GM13977 (cell line): Measurements from ENCODE around the gene MYBPH.

Experiments
- DNase-seq: peaks from one replicate; pipeline ENCODE4 v3.0.0; 2012; ENCODE audit warnings: low spot score
- CTCF ChIP-seq: IDR thresholded peaks from 2 replicates; pipeline ENCODE4 v1.5.1; 2012; ENCODE audit warnings: mild to moderate bottlenecking, control low read depth; ENCODE audit not compliant: insufficient read depth; ENCODE audit errors: extremely low read depth, missing control alignments
- in situ Hi-C: fragments of 300-500 bp; cut with MboI; formaldehyde crosslinking; loops from one replicate; pipeline ENCODE4 v1.12.0; 2022; ENCODE audit warnings: low sequenced_read_pairs, low pct_unique_long_range_greater_than_20kb, mixed read lengths, inconsistent platforms; ENCODE audit not compliant: unreplicated experiment

MYBPH gene

GRCh38 chr1:203178083-203178482 is 2.5 kb upstream of the MYBPH start:
- in situ Hi-C loops = no loop called here
- no peak for DNase-seq
- TF ChIP-seq CTCF = no peak

GRCh38 chr1:203177470-203178039 is 1.9 kb upstream of the MYBPH start:
- in situ Hi-C loops = no loop called here
- TF ChIP-seq CTCF = no peak
- no peak for DNase-seq

DNA sequence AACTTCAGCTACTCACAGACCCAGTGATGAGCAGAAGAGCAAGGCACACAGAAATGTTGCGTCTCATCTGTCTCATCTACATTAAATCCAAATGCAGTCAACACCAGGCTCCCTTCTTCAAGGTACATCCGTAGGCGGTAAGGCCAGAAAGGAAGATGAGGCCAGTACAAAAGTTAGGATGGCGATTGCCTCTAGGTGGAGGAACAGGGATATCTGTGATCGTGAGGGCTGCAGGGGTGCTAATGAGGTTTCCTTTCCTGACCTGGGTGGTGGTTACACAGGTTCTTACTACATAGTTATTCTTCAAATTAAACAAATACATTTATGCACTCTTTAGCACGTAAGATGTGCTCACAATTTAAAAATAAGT is 1.4 kb upstream of the MYBPH start:
- no peak for TF ChIP-seq CTCF
- in situ Hi-C loops = no loop called here
- DNase-seq = no peak

GRCh38 chr1:203176273-203177035 is 828 bp upstream of the MYBPH start:
- TF ChIP-seq CTCF = no peak
- in situ Hi-C loops = no loop called here
- DNase-seq = no peak

DNA sequence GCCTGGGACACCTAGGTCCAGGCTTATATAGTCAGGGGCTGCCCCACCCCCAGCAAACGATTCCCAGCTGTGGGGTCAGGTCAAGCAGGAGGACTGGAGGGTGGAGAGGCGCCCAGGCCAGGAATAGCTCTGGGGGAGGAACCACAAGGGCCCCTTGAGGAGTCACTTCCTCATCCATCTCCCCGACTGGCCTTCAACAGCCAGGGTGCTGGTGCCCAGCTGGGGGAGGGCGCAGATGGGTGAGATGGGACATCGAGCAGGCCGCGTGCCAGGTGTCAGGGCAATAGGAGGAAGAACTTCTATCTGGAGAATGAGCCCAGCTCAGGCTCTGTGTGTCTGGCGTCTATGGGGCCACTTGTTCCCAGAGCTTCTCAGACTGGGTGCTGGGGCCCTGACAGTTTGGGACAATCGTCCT is 208 bp upstream of the MYBPH start:
- in situ Hi-C loops = no loop called here
- no peak for DNase-seq
- no peak for TF ChIP-seq CTCF

DNA sequence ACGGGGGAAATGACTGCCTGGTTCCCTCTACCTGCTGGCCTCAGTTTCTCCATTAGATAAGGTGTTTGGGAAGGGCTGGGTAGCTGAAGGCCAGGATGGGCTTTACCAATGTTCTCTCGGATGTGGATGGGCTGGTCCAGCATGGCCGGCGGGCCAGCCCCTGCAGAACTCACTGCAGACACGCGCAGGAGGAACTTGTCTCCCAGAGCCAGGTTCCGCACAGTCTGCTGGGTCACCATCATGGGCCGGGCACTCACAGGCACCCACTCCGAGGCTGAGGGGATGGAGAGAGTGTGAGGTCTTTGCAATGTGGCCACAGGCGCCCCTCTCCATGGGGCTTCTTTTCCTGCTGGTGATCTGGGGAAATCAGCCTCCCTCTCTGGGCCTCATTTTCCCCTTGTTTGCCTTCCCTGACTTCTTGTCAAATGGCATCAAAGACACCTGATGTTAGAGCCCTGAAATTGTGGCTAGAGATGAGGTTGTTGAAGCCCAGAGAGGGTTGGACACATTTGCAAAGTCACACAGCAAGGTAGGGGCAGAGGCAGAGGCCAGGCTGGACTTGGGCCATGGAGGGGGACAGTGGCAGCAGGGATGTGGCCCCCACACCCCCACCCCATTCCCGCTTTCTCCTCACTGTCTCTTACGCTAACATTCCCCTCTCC is 1.2 kb downstream of the MYBPH start:
- no peak for TF ChIP-seq CTCF
- no peak for DNase-seq
- in situ Hi-C loops = no loop called here
